Liver (tissue), 2 donors: ENCODE results near the gene SLC7A5.
"Not testable (repeated sequence)": the region's sequence is repeated elsewhere in the genome, so short reads cannot be mapped to it uniquely, and the experiment has no call there.

Experiments
- CTCF ChIP-seq: fragments of 150-350 bp; IDR thresholded peaks from 2 replicates; pipeline ENCODE4 v1.5.1; 2017; ENCODE audit warnings: improper control_type of control experiment, low read depth, low read length; ENCODE audit not compliant: missing input control
- MAX ChIP-seq: IDR thresholded peaks from 2 replicates; pipeline ENCODE4 v1.6.1; 2016; ENCODE audit warnings: antibody characterized with exemption
- ZBTB33 ChIP-seq: IDR thresholded peaks from 2 replicates; pipeline ENCODE4 v1.6.1; 2016; ENCODE audit warnings: antibody characterized with exemption
- donor health status: healthy.

GRCh38 chr16:87909203-87909935, 40.1 kb upstream of the SLC7A5 start:
- peak; percentile 49 for TF ChIP-seq CTCF
- not testable (repeated sequence) for TF ChIP-seq MAX, ZBTB33
